HepG2 (cell line): ENCODE measurements around the gene DCTN1.

Experiments
- CEBPB ChIP-seq: IDR thresholded peaks from 2 replicates; pipeline ENCODE4 v1.6.1; 2011; ENCODE audit warnings: low read depth, low read length, improper control_type of control experiment, borderline replicate concordance
- GATAD2A ChIP-seq: IDR thresholded peaks from 2 replicates; pipeline ENCODE4 v1.6.1; 2016
- KAT7 ChIP-seq: IDR thresholded peaks from 2 replicates; pipeline ENCODE4 v1.6.1; 2018; ENCODE audit warnings: borderline replicate concordance, missing compliant biosample characterization
- KDM5B ChIP-seq: sonication (generic); formaldehyde crosslinking; IDR thresholded peaks from 2 replicates; pipeline ENCODE4 v1.4.0; 2020; ENCODE audit warnings: missing genetic modification reagents, mild to moderate bottlenecking, borderline replicate concordance
- POLR2AphosphoS5 ChIP-seq: IDR thresholded peaks from 2 replicates; pipeline ENCODE4 v1.6.1; 2012; ENCODE audit warnings: low read depth, low read length
- SMYD3 ChIP-seq: sonication (generic); formaldehyde crosslinking; IDR thresholded peaks from 2 replicates; pipeline ENCODE4 v1.8.1; 2023; ENCODE audit warnings: mild to moderate bottlenecking, missing genetic modification reagents
- SP1 ChIP-seq, 2 experiments: fragments of 450-650 bp in 1 of 2; sonication (generic) in 1 of 2; formaldehyde crosslinking in 1 of 2; IDR thresholded peaks; 2 replicates each; pipeline versions ENCODE4 v1.4.0 to v1.6.1; 2016 to 2020; ENCODE audit warnings: missing genetic modification reagents in 1 of 2
- ZFP36 ChIP-seq: fragments of 150-350 bp; IDR thresholded peaks from 2 replicates; pipeline ENCODE4 v1.6.1; 2018; ENCODE audit warnings: borderline replicate concordance, low read length, low read depth; ENCODE audit not compliant: partially characterized antibody
- ZNF3 ChIP-seq: IDR thresholded peaks from 2 replicates; pipeline ENCODE4 v1.7.0; 2017; ENCODE audit warnings: inconsistent platforms
- ZNF724P ChIP-seq: sonication (generic); formaldehyde crosslinking; IDR thresholded peaks from 2 replicates; pipeline ENCODE4 v1.8.0; 2022; ENCODE audit warnings: missing genetic modification reagents, borderline replicate concordance
- TF ChIP-seq, protein P1 (sequence below): sonication (generic); formaldehyde crosslinking; IDR thresholded peaks from 2 replicates; pipeline ENCODE4 v1.8.0; 2022; ENCODE audit warnings: mild to moderate bottlenecking, missing genetic modification reagents, moderate library complexity

DNA sequence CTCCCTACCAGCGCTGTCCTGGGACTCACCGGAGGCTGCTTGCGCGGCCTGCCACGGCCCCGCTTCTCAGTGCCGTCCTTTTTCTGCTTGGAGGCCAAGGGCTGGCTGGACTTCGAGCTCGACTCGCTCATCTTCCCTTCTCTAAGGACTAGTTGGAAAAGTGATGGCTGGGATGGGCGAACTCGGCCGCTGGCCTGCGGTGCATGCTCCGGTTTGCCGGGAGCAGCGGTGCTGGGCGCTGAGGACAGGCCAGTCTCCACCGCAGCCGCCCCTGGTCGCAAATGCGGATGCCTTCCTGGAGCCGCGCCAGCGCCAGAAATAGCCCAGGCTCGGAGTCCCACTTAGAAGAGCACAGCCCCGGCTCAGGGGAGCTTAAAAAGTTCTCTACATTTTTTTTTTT is 38.2 kb upstream of the DCTN1 start:
- TF ChIP-seq CEBPB = no peak
- no peak for TF ChIP-seq ZFP36
- no peak for TF ChIP-seq POLR2AphosphoS5
- no peak for TF ChIP-seq SP1 (IDR thresholded peaks at IDR 0.05)
- no peak for TF ChIP-seq SP1 (CRISPR knock-in tag; IDR thresholded peaks at IDR 0.05)
- no peak for TF ChIP-seq ZNF724P (CRISPR knock-in tag)
- no peak for TF ChIP-seq ZNF3 (CRISPR knock-in tag)
- TF ChIP-seq SMYD3 = no peak
- TF ChIP-seq, protein P1, sequence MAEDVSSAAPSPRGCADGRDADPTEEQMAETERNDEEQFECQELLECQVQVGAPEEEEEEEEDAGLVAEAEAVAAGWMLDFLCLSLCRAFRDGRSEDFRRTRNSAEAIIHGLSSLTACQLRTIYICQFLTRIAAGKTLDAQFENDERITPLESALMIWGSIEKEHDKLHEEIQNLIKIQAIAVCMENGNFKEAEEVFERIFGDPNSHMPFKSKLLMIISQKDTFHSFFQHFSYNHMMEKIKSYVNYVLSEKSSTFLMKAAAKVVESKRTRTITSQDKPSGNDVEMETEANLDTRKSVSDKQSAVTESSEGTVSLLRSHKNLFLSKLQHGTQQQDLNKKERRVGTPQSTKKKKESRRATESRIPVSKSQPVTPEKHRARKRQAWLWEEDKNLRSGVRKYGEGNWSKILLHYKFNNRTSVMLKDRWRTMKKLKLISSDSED (CRISPR knock-in tag) = no peak
- TF ChIP-seq KAT7 = no peak
- TF ChIP-seq KDM5B (CRISPR knock-in tag) = no peak
- no peak for TF ChIP-seq GATAD2A (CRISPR knock-in tag)
